ENCODE data around the gene AFF2. TPM values are rescaled to one million over a fixed set of nuclear protein-coding genes. Genes with fewer than 3 reads are reported as not detected.

AFF2 gene
- total RNA-seq, 5 donors from 2014 or later (not counting 1 experiment from before 2014, with no cell fraction given) = 0.95 to 4.1 (median 2.3) TPM

GRCh38 chrX:148613636-148614035 lies 113.2 kb downstream of the AFF2 start:
- ChIA-PET POLR2A (no interaction called here), CTCF (no interaction called here)
- Histone ChIP-seq H3K4me1 (ENCODE audit: control insufficient read depth in 1 of 2, extremely low read depth in 1 of 2, insufficient read depth in 2 of 2, low read length in 2 of 2) (no peaks in the 10 kb centered on the region), H3K9me3 (no peaks in the 10 kb centered on the region), H3K27ac (ENCODE audit: low read length) (no peak overlapping the region), H3K4me3 (ENCODE audit: control insufficient read depth in 1 of 2, extremely low read depth in 1 of 2, low read length in 1 of 2) (no peak overlapping the region), H3K36me3 (ENCODE audit: control insufficient read depth in 2 of 2, extremely low read depth in 1 of 2, insufficient read depth in 1 of 2, low read length in 1 of 2) (no peaks in the 10 kb centered on the region), H3K27me3 (replicated peaks in 1 of 2; ENCODE audit: control insufficient read depth in 2 of 2, extremely low read depth in 1 of 2, insufficient read depth in 2 of 2, low read length in 1 of 2) (no peaks in the 10 kb centered on the region)
- no peaks in the 10 kb centered on the region for H3K9me3 Mint-ChIP-seq
- no peaks in the 10 kb centered on the region for H3K27me3 Mint-ChIP-seq
- no peak for DNase-seq
- H3K4me1 Mint-ChIP-seq = no peaks in the 10 kb centered on the region
- H3K36me3 Mint-ChIP-seq = no peaks in the 10 kb centered on the region
- WGBS (ENCODE audit: insufficient coverage) = no CpG with 5 or more reads among the region's 4 CpGs
- no peak overlapping the region for H3K27ac Mint-ChIP-seq
- ATAC-seq (replicated peaks in 1 of 4) = no peak
- H3K4me3 Mint-ChIP-seq = no peak overlapping the region

GRCh38 chrX:148615491-148615890 lies 115.1 kb downstream of the AFF2 start:
- Histone ChIP-seq H3K4me3 (ENCODE audit: control insufficient read depth in 1 of 2, extremely low read depth in 1 of 2, low read length in 1 of 2) (no peak overlapping the region), H3K36me3 (ENCODE audit: control insufficient read depth in 2 of 2, extremely low read depth in 1 of 2, insufficient read depth in 1 of 2, low read length in 1 of 2) (no peaks in the 10 kb centered on the region), H3K27ac (ENCODE audit: low read length) (no peak overlapping the region), H3K4me1 (ENCODE audit: control insufficient read depth in 1 of 2, extremely low read depth in 1 of 2, insufficient read depth in 2 of 2, low read length in 2 of 2) (no peaks in the 10 kb centered on the region), H3K27me3 (replicated peaks in 1 of 2; ENCODE audit: control insufficient read depth in 2 of 2, extremely low read depth in 1 of 2, insufficient read depth in 2 of 2, low read length in 1 of 2) (no peaks in the 10 kb centered on the region), H3K9me3 (no peaks in the 10 kb centered on the region)
- Mint-ChIP-seq H3K27ac (no peak overlapping the region), H3K36me3 (no peaks in the 10 kb centered on the region), H3K9me3 (no peaks in the 10 kb centered on the region), H3K4me1 (no peaks in the 10 kb centered on the region), H3K27me3 (peaks cover 0 to 5% of the 10 kb centered on the region in 2 donors), H3K4me3 (no peak overlapping the region)
- WGBS (ENCODE audit: insufficient coverage) = no CpG with 5 or more reads among the region's 2 CpGs
- ATAC-seq (replicated peaks in 1 of 4) (no peak), DNase-seq (no peak)
- ChIA-PET CTCF (no interaction called here), POLR2A (no interaction called here)

- no peaks in the 10 kb centered on the region for H3K36me3 Mint-ChIP-seq
- POLR2A ChIA-PET = no interaction called here
- ATAC-seq (replicated peaks in 1 of 4) = no peak
Observed at GRCh38 chrX:148618470-148619445, 118.3 kb downstream of the AFF2 start.

GRCh38 chrX:148620023-148620422 lies 119.6 kb downstream of the AFF2 start:
- no peak overlapping the region for H3K4me3 ChIP-seq (ENCODE audit: control insufficient read depth in 1 of 2, extremely low read depth in 1 of 2, low read length in 1 of 2)

More at GRCh38 chrX:148618470-148619445, 118.3 kb downstream of the AFF2 start:
- Histone ChIP-seq H3K4me1 (ENCODE audit: control insufficient read depth in 1 of 2, extremely low read depth in 1 of 2, insufficient read depth in 2 of 2, low read length in 2 of 2) (no peaks in the 10 kb centered on the region), H3K9me3 (no peaks in the 10 kb centered on the region), H3K4me3 (ENCODE audit: control insufficient read depth in 1 of 2, extremely low read depth in 1 of 2, low read length in 1 of 2) (no peak overlapping the region), H3K27me3 (replicated peaks in 1 of 2; ENCODE audit: control insufficient read depth in 2 of 2, extremely low read depth in 1 of 2, insufficient read depth in 2 of 2, low read length in 1 of 2) (no peaks in the 10 kb centered on the region), H3K36me3 (ENCODE audit: control insufficient read depth in 2 of 2, extremely low read depth in 1 of 2, insufficient read depth in 1 of 2, low read length in 1 of 2) (no peaks in the 10 kb centered on the region), H3K27ac (ENCODE audit: low read length) (no peak overlapping the region)
- CTCF ChIA-PET = no interaction called here
- peaks cover 0 to 10% of the 10 kb centered on the region in 2 donors for H3K27me3 Mint-ChIP-seq
- no peak overlapping the region for H3K27ac Mint-ChIP-seq
- DNase-seq = no peak
- H3K4me1 Mint-ChIP-seq = no peaks in the 10 kb centered on the region
- WGBS (ENCODE audit: insufficient coverage) = 60% methylated on average over 1 of the region's 3 CpGs
- H3K4me3 Mint-ChIP-seq = no peak overlapping the region
- no peaks in the 10 kb centered on the region for H3K9me3 Mint-ChIP-seq

GRCh38 chrX:148624951-148625474 lies 124.6 kb downstream of the AFF2 start:
- no peaks in the 10 kb centered on the region for H3K4me1 ChIP-seq (ENCODE audit: control insufficient read depth in 1 of 2, extremely low read depth in 1 of 2, insufficient read depth in 2 of 2, low read length in 2 of 2)
- Mint-ChIP-seq H3K9me3 (no peaks in the 10 kb centered on the region), H3K36me3 (no peaks in the 10 kb centered on the region), H3K27ac (no peak overlapping the region), H3K4me1 (no peaks in the 10 kb centered on the region), H3K27me3 (peaks cover 0 to 19% of the 10 kb centered on the region in 2 donors), H3K4me3 (no peak overlapping the region)
- no peak overlapping the region for H3K4me3 ChIP-seq (ENCODE audit: control insufficient read depth in 1 of 2, extremely low read depth in 1 of 2, low read length in 1 of 2)
- H3K27me3 ChIP-seq (replicated peaks in 1 of 2; ENCODE audit: control insufficient read depth in 2 of 2, extremely low read depth in 1 of 2, insufficient read depth in 2 of 2, low read length in 1 of 2) = no peaks in the 10 kb centered on the region
- H3K27ac ChIP-seq (ENCODE audit: low read length) = no peak overlapping the region
- POLR2A ChIA-PET = interaction anchor here in 1 of 2 donors (0.5 kb wide), 1 partner anchor 36 kb away, joined by 3 read pairs; no protein-coding TSS in a partner anchor
- DNase-seq (no peak), ATAC-seq (replicated peaks in 1 of 4) (no peak)
- WGBS (ENCODE audit: insufficient coverage) = 86% methylated on average over 1 of the region's 2 CpGs
- CTCF ChIA-PET = no interaction called here
- H3K36me3 ChIP-seq (ENCODE audit: control insufficient read depth in 2 of 2, extremely low read depth in 1 of 2, insufficient read depth in 1 of 2, low read length in 1 of 2) = no peaks in the 10 kb centered on the region
- H3K9me3 ChIP-seq = no peaks in the 10 kb centered on the region

More at GRCh38 chrX:148620023-148620422, 119.6 kb downstream of the AFF2 start:
- H3K27ac Mint-ChIP-seq = no peak overlapping the region
- ChIA-PET CTCF (no interaction called here), POLR2A (no interaction called here)
- Histone ChIP-seq H3K9me3 (no peaks in the 10 kb centered on the region), H3K4me1 (ENCODE audit: control insufficient read depth in 1 of 2, extremely low read depth in 1 of 2, insufficient read depth in 2 of 2, low read length in 2 of 2) (no peaks in the 10 kb centered on the region), H3K36me3 (ENCODE audit: control insufficient read depth in 2 of 2, extremely low read depth in 1 of 2, insufficient read depth in 1 of 2, low read length in 1 of 2) (no peaks in the 10 kb centered on the region), H3K27me3 (replicated peaks in 1 of 2; ENCODE audit: control insufficient read depth in 2 of 2, extremely low read depth in 1 of 2, insufficient read depth in 2 of 2, low read length in 1 of 2) (no peaks in the 10 kb centered on the region), H3K27ac (ENCODE audit: low read length) (no peak overlapping the region)
- H3K36me3 Mint-ChIP-seq = no peaks in the 10 kb centered on the region
- H3K4me3 Mint-ChIP-seq = no peak overlapping the region
- DNase-seq (no peak), ATAC-seq (replicated peaks in 1 of 4) (no peak)
- H3K27me3 Mint-ChIP-seq = peaks cover 0 to 10% of the 10 kb centered on the region in 2 donors
- WGBS (ENCODE audit: insufficient coverage) = no CpG with 5 or more reads among the region's 4 CpGs
- no peaks in the 10 kb centered on the region for H3K9me3 Mint-ChIP-seq
- H3K4me1 Mint-ChIP-seq = no peaks in the 10 kb centered on the region

- no peaks in the 10 kb centered on the region for H3K9me3 Mint-ChIP-seq
- CTCF ChIA-PET = no interaction called here
Observed at GRCh38 chrX:148628621-148629020, 128.2 kb downstream of the AFF2 start.

More at GRCh38 chrX:148628621-148629020, 128.2 kb downstream of the AFF2 start:
- DNase-seq (no peak), ATAC-seq (replicated peaks in 1 of 4) (no peak)
- POLR2A ChIA-PET = no interaction called here
- Mint-ChIP-seq H3K4me1 (no peaks in the 10 kb centered on the region), H3K27ac (no peak overlapping the region), H3K36me3 (no peaks in the 10 kb centered on the region), H3K4me3 (no peak overlapping the region), H3K27me3 (peaks cover 0 to 13% of the 10 kb centered on the region in 2 donors)
- no peaks in the 10 kb centered on the region for H3K27me3 ChIP-seq (replicated peaks in 1 of 2; ENCODE audit: control insufficient read depth in 2 of 2, extremely low read depth in 1 of 2, insufficient read depth in 2 of 2, low read length in 1 of 2)
- no peak overlapping the region for H3K4me3 ChIP-seq (ENCODE audit: control insufficient read depth in 1 of 2, extremely low read depth in 1 of 2, low read length in 1 of 2)
- H3K36me3 ChIP-seq (ENCODE audit: control insufficient read depth in 2 of 2, extremely low read depth in 1 of 2, insufficient read depth in 1 of 2, low read length in 1 of 2) = no peaks in the 10 kb centered on the region
- H3K9me3 ChIP-seq = no peaks in the 10 kb centered on the region
- no peaks in the 10 kb centered on the region for H3K4me1 ChIP-seq (ENCODE audit: control insufficient read depth in 1 of 2, extremely low read depth in 1 of 2, insufficient read depth in 2 of 2, low read length in 2 of 2)
- no peak overlapping the region for H3K27ac ChIP-seq (ENCODE audit: low read length)

Measured in T-cell (primary cell).